GM12892 (cell line): Measurements from ENCODE around the gene ADD2.

Experiments used
- DNase-seq: peaks from one replicate; pipeline ENCODE4 v3.0.0; 2011; ENCODE audit not compliant: insufficient read length
- FAIRE-seq: peaks from 2 replicates; lab custom pipeline; 2011; peaks lifted over from hg19 to GRCh38; lab: Jason Lieb, UNC
- POLR2A ChIP-seq: IDR thresholded peaks from 2 replicates; pipeline ENCODE4 v1.6.1; 2011; ENCODE audit warnings: low read depth, low read length, control low read depth
- POLR2AphosphoS5 ChIP-seq: IDR thresholded peaks from 2 replicates; pipeline ENCODE4 v1.6.1; 2011; ENCODE audit warnings: low read depth, low read length, control low read depth
- TAF1 ChIP-seq: IDR thresholded peaks from 2 replicates; pipeline ENCODE4 v1.6.1; 2011; ENCODE audit warnings: low read depth, mild to moderate bottlenecking, control low read depth, low read length, borderline replicate concordance

Gene ADD2

DNA sequence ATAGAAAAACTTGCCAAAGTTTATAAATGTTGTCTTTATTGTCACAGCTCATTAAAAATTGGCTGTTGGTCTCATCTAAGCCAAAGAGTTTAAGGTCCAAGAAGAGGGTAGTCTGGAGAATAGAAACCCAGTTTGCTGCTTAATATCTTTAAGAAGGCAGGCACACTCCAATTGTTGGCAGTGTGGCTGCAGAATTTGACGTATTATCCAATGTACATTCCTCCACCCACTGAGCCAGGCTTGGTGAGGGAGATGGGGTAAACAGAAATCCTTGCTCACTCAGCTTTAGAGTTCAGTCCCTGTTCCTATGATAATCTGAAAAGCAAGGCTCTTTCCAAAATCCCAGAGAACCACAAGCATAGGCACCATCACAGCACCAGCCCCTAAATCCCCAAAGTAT lies 10.7 kb upstream of the ADD2 start:
- no peak for TF ChIP-seq POLR2AphosphoS5
- no peak for TF ChIP-seq POLR2A
- no peak for TF ChIP-seq TAF1
- DNase-seq, result no peak
- FAIRE-seq, result no peak

DNA sequence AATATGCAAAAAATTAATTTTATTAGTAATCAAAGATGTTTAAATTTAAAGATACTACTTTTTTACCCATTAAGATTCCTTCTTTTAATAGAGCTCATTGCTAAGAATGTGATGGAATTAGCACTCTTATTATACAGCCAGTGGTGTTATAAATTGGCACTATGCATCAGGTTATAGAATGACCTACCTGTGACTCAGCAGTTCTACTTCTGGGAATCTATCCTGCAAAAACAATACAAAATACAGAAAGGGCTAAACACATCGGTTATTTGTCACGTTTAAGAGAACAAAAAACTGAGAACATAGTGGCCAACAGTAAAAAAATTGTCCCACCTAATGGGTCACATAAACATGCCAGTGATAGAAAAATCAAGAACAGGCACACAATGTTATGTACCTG lies 9.4 kb upstream of the ADD2 start:
- DNase-seq (no peak), FAIRE-seq (no peak)
- no peak for TF ChIP-seq POLR2AphosphoS5
- TF ChIP-seq TAF1, result no peak
- no peak for TF ChIP-seq POLR2A

DNA sequence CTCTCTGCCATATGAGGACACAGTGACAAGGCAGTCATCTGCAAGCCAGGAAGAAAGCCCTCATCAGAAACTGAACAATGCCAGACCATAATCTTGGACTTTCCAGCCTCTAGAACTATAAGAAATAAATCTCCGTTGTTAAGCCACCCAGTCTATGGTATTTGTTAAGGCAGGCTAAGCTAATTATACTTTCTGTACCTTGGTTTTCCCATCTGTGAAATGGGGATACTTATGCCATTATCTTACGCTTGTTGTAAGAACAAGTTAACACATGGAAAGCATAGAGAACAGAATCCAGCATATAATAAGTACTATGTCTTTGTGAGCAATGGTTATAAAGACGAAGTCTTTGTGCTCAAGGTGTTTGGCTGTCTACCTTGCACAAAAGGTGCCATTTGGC lies 8.3 kb upstream of the ADD2 start:
- TF ChIP-seq POLR2AphosphoS5 (no peak), POLR2A (no peak), TAF1 (no peak)
- FAIRE-seq (no peak), DNase-seq (no peak)

DNA sequence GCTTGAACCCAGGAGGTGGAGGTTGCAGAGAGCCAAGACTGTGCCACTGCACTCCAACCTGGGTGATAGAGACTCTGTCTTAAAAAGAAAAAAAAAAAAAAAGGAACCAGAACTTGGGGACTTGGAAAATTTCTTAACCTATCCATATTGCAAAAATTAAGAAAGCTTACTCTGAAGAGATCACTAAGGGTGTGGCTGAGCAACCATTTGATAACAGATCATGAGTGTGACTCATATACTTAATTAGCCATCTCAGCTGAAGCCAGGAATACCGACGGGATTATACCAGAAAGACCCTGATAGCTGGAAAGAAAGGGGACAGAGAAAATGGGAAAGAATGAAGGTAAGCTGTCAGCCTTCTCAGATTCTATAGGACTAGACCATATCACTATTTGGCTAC lies 7.1 kb upstream of the ADD2 start:
- FAIRE-seq, result no peak
- DNase-seq, result no peak
- TF ChIP-seq TAF1 (no peak), POLR2AphosphoS5 (no peak), POLR2A (no peak)

DNA sequence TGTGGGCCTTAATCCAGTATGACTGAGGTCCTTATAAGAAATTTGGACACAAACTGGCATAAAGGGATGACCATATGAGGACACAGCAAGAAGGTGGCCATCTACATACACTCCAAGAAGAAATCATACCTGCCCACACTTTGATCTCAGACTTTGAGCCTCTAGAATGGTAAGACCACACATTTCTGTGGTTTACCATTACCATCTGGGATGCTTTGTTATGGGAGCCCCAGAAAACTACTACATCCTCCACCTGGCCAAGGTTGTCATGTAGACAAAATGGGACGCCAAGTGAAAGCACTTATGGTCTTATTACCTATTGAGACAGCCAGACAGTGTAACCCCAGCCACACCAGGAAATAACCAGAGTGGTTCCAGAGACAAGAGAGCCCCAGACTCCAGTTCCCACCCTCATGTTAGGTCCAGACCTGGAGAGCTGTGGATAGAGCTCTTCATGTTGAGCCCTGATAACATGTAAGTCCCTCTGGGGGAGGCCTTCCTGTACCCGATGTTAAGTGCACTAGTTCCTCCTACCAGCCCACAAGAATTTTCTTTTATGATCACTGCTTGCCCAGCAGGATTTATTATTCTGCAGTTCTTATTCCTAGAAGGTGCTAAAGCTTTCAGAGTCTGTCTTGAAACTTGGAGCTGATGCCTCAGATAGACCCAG lies 4.6 kb upstream of the ADD2 start:
- TF ChIP-seq POLR2AphosphoS5, result no peak
- TF ChIP-seq TAF1, result no peak
- TF ChIP-seq POLR2A, result no peak
- DNase-seq (no peak), FAIRE-seq (no peak)

DNA sequence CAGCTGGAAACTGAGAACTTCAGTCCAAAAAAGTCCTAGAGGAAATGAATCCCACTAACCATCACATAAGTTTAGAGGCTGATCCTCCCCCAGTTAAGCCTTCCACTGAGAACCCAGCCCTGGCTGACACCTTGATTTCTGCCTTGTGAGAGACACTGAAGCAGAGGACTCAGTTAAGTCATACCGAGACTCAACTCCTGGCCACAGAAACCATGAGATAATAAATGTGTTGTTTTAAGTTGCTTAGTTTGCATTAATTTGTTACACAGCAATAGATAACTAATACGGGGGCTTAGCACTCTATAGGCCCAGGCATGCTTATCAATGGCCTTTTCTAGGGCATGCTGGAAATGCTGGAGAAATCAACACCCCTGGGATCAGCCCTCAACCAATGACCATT lies 3.4 kb upstream of the ADD2 start:
- DNase-seq (no peak), FAIRE-seq (no peak)
- TF ChIP-seq TAF1, result no peak
- TF ChIP-seq POLR2A, result no peak
- TF ChIP-seq POLR2AphosphoS5, result no peak

DNA sequence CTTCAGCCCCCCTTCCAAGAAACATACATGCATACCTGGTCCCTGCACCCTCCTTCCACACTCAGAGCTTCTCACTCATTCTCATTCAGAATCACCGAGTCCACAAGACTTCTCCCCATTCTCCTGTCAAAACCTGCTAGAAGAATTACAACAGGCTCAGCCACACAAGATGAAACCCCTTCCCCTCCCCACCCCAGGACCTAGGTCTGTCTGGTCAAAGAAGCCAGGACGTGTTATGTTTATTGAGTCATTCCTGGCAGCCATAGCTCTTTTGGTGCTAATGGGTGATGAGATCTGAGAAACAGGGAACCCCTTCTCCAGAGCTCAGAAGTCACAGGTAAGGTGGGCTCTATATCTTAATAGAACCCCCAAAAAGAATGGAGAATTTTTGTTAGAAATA lies 1.4 kb upstream of the ADD2 start:
- TF ChIP-seq POLR2AphosphoS5 (no peak), TAF1 (no peak), POLR2A (no peak)
- FAIRE-seq, result no peak
- DNase-seq, result no peak

DNA sequence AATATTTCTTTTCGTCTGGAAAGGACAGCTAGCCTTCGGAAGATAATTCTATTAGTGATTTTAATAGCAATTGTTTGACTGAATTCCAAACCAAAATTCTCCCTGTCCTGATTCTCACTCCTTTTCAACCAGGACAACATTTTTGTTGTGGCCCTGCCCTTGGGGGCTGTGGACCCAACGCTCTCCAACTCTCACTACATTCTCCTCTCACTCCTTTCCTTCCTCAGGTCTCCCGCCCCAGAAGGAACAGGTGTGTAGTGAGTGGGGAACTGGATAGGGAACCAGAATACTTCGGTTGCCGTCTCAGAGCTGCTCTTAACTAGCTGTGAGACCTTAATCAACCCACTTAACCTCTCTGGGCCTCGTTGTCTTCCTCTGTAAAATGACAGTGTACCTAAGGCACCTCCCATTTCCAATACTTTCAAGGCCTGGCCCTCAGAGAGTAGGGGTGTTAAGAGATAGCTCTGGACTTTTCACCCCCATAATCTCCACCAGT lies 638 bp upstream of the ADD2 start:
- no peak for TF ChIP-seq TAF1
- no peak for TF ChIP-seq POLR2A
- TF ChIP-seq POLR2AphosphoS5, result no peak
- FAIRE-seq (no peak), DNase-seq (no peak)

DNA sequence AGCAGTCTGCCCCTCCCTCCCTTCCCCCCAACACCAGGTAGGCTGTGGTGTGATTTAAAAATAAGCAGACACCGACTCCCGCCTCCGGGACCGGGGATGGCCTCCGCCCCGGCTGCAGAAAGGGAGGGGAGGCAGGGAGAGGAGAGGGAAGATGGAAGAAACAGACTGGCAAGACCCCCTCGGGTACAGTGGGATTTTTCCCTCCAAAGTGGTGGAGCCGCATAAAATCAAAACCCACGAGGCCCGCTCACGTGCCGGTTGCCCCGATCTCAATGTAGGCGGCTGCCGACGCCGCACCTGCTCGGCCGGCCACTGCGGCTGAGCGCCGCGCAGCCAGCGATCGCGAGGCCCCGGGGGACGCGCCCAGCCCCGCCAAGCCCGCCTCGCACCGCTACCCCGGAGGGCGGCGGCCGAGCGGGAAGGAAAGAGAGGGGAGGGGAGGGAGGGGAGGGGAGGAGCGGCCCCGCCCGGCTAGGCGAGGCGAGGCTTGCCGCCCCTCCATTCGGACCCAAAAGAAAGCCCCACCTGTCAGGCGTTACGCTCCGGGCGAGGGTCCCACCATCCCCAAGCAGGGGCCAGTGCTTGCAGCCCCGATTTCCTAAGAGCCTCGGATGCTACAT lies 811 bp downstream of the ADD2 start:
- TF ChIP-seq POLR2A, result no peak
- no peak for TF ChIP-seq POLR2AphosphoS5
- no peak for TF ChIP-seq TAF1
- FAIRE-seq (no peak), DNase-seq (peak; percentile 28)

DNA sequence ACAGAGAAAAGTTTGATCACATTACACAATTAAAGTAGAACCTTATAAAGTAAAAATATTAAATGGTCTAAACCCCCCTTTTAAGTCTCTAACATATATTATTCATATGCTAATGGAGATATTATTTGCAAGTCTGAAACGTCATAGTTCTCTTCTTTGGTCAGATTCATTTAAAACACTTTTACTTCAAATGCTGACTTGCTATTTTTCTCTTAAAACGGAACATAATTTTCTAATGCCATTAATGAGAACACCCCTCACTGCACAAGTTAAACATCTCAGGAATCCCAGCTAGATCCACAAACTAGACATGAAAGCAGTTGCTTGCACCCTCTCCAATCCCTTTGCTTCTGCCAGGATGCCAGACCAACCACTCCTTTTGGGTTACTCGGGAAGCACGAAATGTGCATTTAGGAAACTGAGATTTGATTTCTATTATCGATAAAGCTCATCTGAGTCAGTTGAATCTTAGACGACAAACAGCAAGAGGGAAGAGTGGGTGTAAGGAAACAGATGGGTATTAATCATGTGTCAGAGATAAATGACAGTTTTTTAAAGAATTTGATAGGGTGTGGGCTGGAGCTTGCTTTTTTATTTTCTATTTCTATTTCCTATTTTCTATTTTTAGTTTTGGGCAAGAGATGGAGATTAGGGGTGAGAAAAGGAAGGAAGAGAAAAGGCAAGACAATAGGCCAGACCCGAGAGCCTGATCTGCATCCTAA lies 1.5 kb downstream of the ADD2 start:
- FAIRE-seq (no peak), DNase-seq (no peak)
- no peak for TF ChIP-seq POLR2A

DNA sequence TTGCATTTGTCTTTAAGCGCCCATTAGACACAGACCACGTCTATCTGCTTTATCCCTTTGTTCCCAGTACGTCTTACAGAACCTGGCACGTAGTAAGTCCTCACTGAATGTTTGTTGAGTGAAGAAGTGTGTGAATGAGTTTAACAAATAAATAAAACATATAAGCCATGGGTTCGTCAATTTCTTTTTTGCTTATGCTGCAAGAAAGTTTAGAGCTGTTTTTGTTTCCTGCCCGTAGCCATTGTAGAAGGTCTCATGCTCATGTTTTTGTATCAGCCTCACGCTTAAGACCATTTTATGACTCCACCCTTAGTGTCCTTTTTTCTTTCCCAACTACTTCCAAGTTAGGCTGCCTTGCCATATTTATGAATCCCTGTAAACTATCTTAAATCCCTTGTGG lies 2.5 kb downstream of the ADD2 start:
- FAIRE-seq, result no peak
- TF ChIP-seq POLR2AphosphoS5 (no peak), POLR2A (no peak), TAF1 (no peak)
- no peak for DNase-seq
